ENCODE results near the gene ITGB1BP1.

GRCh38 chr2:9394816-9395215, 28.5 kb downstream of the ITGB1BP1 start:
- TF ChIP-seq CTCF (IDR thresholded peaks at IDR 0.05) (no peak), POLR2A (IDR thresholded peaks at IDR 0.05) (no peak)
